Kidney glomerular epithelial cell (primary cell): Measurements from ENCODE around the gene BCL3.

ENCODE experiments used
- DNase-seq: peaks from one replicate; lab custom pipeline; 2025; lab: John Stamatoyannopoulos, UW

The BCL3 gene

DNA sequence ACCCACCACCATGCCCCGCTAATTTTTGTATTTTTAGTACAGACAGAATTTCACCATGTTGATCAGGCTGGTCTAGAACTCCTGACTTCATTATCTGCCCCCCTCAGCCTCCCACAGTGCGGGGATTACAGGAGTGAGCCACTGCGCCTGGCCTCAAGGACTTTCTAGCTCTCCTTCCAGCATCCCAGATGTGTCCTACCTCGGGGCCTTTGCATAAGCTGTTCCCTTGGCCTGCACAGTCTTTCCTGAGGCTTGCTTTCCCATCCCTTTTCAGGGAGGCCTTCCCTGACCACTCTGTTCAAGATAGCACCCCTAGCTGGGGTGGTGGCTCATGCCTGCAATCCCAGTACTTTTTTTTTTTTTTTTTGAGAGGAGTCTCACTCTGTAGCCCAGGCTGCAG, 46.1 kb downstream of the BCL3 start:
- DNase-seq = no peak

DNA sequence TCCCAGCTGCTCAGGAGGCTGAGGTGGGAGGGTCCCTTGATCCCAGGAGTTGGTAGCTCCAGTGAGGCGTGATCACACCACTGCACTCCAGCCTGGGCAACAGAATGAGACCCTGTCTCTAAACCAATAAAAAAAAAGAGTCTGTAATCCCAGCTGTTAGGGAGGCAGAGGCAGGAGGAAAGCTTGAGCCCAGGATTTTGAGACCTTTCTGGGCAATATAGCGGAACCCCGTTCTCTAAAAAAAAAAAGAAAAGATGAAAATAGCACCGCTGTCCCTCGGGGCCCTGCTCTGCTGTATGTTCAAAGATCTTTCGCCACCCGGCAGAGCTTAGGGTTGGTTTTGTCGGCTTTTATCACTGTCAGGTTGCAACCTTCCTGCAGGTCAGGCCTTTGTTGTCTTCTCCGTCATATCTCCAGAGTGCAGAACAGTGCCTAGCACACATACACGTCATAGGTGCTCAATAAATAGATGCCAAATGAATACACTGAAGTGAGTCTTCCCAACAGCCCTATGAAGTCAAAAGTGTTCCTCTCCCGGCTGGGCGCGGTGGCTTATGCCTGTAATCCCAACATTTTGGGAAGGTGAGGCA, 47.0 kb downstream of the BCL3 start:
- DNase-seq = no peak

- no peak for DNase-seq
Measured at GRCh38 chr19:44796701-44797115, 48.2 kb downstream of the BCL3 start.

- DNase-seq = no peak
Measured at GRCh38 chr19:44799627-44800346, 51.3 kb downstream of the BCL3 start.

GRCh38 chr19:44800461-44800860, 52.0 kb downstream of the BCL3 start:
- peak; percentile 64 for DNase-seq

DNA sequence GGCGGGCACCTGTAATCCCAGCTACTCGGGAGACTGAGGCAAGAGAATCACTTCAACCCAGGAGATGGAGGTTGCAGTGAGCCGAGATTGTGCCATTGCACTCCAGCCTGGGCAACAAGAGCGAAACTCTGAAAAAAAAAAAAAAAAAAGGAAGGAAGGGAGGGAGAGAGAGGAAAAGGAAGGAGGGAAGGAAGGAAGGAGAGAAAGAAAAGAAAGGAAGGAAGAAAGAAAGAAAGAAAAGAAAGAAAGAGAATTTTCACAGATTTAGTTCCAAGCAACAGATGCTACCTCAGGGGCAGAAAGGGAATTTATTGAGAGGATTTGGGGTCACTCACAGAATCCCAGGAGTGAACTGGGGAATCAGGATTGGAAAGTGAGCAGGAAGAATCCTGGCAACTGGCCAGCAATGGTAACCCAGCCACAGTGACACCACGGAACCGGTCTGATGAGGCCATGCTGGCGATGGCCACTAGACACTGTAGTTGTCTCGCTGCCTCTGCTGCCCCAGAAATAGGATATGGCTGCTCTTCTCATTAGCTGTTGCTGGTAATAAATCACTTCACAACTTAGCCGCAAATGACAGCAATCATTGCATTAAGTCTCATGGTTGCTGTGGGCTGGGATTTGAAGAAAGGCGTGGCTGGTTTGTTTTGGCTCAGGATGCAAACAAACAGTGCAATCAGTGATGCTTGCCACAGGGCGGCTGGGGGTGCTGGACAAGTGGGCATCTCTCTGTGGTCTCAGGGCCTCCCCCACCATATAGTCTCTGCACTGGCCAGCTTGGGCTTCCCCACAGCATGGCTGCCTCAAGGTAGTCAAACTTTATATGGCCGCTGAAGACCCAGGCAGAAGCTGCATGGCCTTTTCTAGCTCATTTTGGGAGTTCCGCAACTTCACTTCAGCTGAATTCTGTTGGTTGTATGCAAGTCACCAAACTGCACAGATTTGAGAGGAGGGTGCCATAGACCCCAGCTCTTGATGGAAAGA, 55.2 kb downstream of the BCL3 start:
- no peak for DNase-seq

GRCh38 chr19:44806291-44806690, 57.8 kb downstream of the BCL3 start:
- no peak for DNase-seq

DNA sequence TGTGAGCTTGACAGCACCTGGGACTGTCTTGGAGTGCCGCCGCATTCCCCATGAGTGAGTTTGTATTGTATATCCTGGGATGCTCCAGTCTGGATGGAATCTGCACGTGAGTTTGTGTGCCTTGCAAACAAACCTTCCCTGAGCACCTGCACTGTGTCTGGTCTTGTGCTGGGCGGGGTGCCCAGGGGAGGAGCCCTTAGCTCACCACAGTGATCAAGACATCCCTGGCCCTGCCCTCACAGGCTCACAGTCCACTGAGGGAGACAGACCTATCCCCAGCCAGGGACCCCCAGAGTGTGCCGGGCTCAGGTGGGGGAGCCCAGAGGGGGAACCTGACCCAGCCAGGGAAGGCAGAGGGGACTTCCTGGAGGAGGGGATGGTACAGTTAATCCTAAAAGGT, 58.7 kb downstream of the BCL3 start:
- no peak for DNase-seq

GRCh38 chr19:44807652-44808462, 59.3 kb downstream of the BCL3 start:
- DNase-seq = peak; percentile 57

- DNase-seq = peak; percentile 50
Measured at GRCh38 chr19:44808463-44809371, 60.2 kb downstream of the BCL3 start, which contains the start of gene BCAM. TSS of gene BCAM (plus strand) at chr19:44809103. CDS start at chr19:44809125, 22 bp downstream.
